HCT116 (cell line): Measurements from ENCODE around the gene SDF2L1.

Experiments used
- CEBPB ChIP-seq: IDR thresholded peaks from 2 replicates; pipeline ENCODE4 v1.6.1; 2012; ENCODE audit warnings: low read depth
- EGR1 ChIP-seq: IDR thresholded peaks from 2 replicates; pipeline ENCODE4 v1.6.1; 2012; ENCODE audit warnings: low read depth
- EZH2 ChIP-seq: fragments of 200-600 bp; sonication (generic); IDR thresholded peaks from 2 replicates; pipeline ENCODE4 v1.6.1; 2017; ENCODE audit warnings: antibody characterized with exemption, mixed run types
- EZH2phosphoT487 ChIP-seq: fragments of 200-600 bp; IDR thresholded peaks from 2 replicates; pipeline ENCODE4 v1.6.1; 2018; ENCODE audit warnings: antibody characterized with exemption, borderline replicate concordance
- FOSL1 ChIP-seq: IDR thresholded peaks from 2 replicates; pipeline ENCODE4 v1.6.1; 2012; ENCODE audit warnings: low read depth
- JUND ChIP-seq: IDR thresholded peaks from 2 replicates; pipeline ENCODE4 v1.6.1; 2012
- POLR2A ChIP-seq: IDR thresholded peaks from 2 replicates; pipeline ENCODE4 v1.7.0; 2011; ENCODE audit warnings: borderline replicate concordance; ENCODE audit not compliant: insufficient read depth, insufficient read length; ENCODE audit errors: extremely low read depth
- POLR2AphosphoS5 ChIP-seq: IDR thresholded peaks from 2 replicates; pipeline ENCODE4 v1.6.1; 2011; ENCODE audit warnings: mild to moderate bottlenecking, low read depth, low read length, moderate library complexity
- RAD21 ChIP-seq: IDR thresholded peaks from 2 replicates; pipeline ENCODE4 v1.6.1; 2012; ENCODE audit warnings: low read depth, mild to moderate bottlenecking
- ZFX ChIP-seq: fragments of 450-650 bp; IDR thresholded peaks from 2 replicates; pipeline ENCODE4 v1.6.1; 2017
- TF ChIP-seq, protein P1 (sequence below), 3 experiments: fragments of 200-600 bp in 1 of 3; sonication (generic) in 1 of 3; IDR thresholded peaks in 2 of 3; conservative IDR thresholded peaks in 1 of 3; 2 replicates each; pipeline ENCODE4 v1.5.1; 2012 to 2017; ENCODE audit warnings: low read depth in 2 of 3, low read length in 2 of 3, antibody characterized with exemption in 1 of 3, borderline replicate concordance in 1 of 3, control low read depth in 1 of 3, mild to moderate bottlenecking in 1 of 3, mixed read lengths in 1 of 3, mixed run types in 1 of 3, moderate library complexity in 1 of 3; ENCODE audit not compliant: insufficient read depth in 1 of 3

- TF ChIP-seq, protein P1, sequence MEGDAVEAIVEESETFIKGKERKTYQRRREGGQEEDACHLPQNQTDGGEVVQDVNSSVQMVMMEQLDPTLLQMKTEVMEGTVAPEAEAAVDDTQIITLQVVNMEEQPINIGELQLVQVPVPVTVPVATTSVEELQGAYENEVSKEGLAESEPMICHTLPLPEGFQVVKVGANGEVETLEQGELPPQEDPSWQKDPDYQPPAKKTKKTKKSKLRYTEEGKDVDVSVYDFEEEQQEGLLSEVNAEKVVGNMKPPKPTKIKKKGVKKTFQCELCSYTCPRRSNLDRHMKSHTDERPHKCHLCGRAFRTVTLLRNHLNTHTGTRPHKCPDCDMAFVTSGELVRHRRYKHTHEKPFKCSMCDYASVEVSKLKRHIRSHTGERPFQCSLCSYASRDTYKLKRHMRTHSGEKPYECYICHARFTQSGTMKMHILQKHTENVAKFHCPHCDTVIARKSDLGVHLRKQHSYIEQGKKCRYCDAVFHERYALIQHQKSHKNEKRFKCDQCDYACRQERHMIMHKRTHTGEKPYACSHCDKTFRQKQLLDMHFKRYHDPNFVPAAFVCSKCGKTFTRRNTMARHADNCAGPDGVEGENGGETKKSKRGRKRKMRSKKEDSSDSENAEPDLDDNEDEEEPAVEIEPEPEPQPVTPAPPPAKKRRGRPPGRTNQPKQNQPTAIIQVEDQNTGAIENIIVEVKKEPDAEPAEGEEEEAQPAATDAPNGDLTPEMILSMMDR (IDR thresholded peaks at IDR 0.05 in 2 of 3, conservative IDR thresholded peaks at IDR 0.05 in 1 of 3; ENCODE audit: borderline replicate concordance in 1 of 3, insufficient read depth in 1 of 3, low read depth in 2 of 3, low read length in 2 of 3) = no peak
- TF ChIP-seq EGR1 = no peak
- TF ChIP-seq POLR2A = no peak
- TF ChIP-seq CEBPB = no peak
- TF ChIP-seq EZH2 = no peak
- TF ChIP-seq FOSL1 = no peak
- no peak for TF ChIP-seq POLR2AphosphoS5
- no peak for TF ChIP-seq RAD21
- TF ChIP-seq ZFX = no peak
- no peak for TF ChIP-seq EZH2phosphoT487
- no peak for TF ChIP-seq JUND
These were observed 5.4 kb upstream of the SDF2L1 start for GRCh38 chr22:21636629-21637218.
